GM19099 (cell line): Measurements from ENCODE around the gene NREP.

Source experiments
- POLR2A ChIP-seq: IDR thresholded peaks from 3 replicates; pipeline ENCODE4 v1.6.1; 2011; ENCODE audit warnings: low read depth; ENCODE audit not compliant: insufficient read length; ENCODE audit errors: extremely low read depth

NREP gene

GRCh38 chr5:111691508-111691907 lies 65.5 kb downstream of the NREP start:
- TF ChIP-seq POLR2A: no peak

DNA sequence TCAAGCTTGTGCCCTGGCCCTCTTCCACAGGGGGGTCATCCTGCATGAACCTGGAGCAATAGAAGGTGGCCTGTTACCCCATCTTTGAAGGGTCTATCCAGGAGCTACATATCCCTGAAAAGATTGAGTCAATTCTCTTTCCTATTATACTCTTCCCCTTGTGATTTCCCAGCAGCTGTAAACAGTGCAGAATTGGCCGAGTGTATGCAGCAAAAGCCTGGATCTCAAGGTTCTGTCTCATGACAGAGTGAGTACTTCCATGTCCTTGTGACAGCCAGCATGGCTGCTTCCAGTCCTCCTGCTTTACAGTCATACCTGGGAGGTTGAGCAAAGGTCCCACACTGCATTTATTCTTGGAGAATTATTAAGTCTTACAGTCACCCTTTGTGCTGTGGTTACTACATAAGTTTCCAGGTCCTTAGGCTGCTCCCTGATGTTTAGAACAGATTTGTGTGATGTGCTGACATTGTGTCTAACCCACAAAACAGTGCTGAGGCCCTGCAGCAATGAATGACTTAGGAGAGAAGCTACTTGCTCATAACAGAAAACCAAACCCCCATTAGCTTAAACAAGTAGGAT lies 67.5 kb downstream of the NREP start:
- TF ChIP-seq POLR2A: no peak

- no peak for TF ChIP-seq POLR2A
Observed at GRCh38 chr5:111685969-111686368, 71.0 kb downstream of the NREP start.

DNA sequence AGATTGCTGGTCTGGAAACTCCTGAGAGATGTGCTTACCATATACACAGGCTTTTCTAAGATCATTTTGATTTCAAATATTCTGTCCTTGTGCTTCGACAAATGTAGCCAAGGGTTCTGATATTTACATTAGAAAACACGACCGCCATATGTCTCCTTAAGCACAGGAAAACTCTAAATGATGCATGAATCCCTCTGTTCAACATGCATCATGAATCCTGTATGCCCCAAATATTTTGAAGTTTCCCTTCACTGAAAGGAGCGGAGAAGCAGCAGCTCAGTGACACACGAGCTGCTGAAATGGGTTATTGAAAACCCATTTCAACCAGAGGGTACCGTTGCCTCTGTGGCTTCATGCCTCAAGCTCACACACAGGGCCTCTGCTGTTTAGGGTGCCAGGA lies 74.4 kb downstream of the NREP start:
- no peak for TF ChIP-seq POLR2A

DNA sequence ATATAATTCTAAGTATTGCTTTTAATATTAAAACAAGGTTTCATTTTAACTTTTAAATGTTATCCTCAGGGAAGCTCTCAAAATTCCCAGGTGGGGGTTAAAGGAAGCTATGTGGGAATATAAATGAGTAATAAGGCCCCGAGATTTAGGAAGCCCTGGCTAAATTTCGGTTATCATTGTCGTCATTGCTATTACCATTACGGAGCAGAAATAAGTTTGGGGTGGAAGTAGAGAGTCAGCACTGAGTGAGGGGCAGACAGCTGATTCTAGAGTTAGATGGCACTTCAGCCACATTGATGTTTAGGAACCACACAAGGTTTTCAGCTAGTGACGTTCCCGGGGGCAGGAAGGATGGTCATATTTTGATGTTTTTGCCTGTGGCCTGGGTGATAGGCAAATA lies 74.9 kb downstream of the NREP start:
- no peak for TF ChIP-seq POLR2A

- TF ChIP-seq POLR2A: no peak
Observed at GRCh38 chr5:111681414-111682120, 75.4 kb downstream of the NREP start.

DNA sequence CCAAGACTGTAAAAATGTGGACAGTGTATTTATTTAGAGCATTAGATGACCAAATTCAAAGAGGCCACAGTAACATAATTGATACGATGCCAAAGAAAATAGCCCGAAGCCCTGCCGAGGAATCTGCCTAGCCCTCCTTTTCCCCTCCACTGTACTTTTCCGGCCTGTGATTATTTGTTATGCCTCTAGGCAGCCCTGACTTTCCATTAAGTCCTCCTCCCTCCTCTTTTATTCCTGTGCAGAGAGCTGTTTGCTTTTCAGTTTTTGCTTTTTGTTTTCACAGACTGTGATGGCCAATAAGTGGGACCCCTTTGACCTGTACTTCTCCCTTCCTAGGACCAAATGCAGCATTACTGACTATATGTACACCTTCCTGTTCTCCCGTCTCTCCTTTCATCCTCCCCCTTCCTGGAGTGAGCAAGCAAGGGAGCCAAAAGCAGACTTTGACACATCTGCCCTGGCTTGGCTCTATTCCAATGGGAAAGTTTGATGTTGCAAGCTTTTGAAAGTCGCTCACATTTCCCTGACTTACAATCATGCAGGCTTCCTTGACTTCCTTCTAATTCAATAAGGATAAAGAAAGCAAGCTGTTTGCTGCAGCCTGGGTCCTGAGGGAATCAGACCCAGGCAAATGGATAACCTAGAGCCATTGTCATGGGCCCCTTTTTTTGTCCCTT lies 76.1 kb downstream of the NREP start:
- TF ChIP-seq POLR2A: no peak

DNA sequence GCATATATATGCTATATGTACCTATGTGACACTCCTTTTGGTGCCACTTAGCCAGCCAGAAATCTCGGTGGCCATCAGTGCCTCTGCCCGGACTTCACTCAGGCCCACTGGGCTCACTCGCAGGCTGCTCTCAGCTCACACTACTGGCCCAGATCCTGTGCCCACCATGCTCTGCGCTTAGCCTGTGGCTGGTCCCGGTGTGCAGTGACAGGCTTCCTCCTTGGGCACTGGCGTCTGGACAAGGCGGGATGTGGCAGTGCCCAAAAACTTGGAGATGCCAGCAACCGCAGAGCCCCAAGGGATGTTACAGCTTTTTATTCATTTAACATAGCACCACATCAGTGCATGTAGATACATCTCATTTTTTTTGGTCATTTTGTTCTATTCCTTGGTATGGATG lies 77.4 kb downstream of the NREP start:
- TF ChIP-seq POLR2A: no peak
